Mesenchymal stem cell (in vitro differentiated cells and primary cell): ENCODE data around the gene ADPRHL1.

ENCODE experiments used
- DNase-seq: peaks from one replicate; pipeline ENCODE4 v3.0.0-alpha.2; 2013
- H2AFZ ChIP-seq: one replicate; pipeline ENCODE4 v1.6.1; 2013; ENCODE audit warnings: low read depth, mild to moderate bottlenecking, control low read depth, inconsistent platforms, low read length, moderate library complexity
- H2AK5ac ChIP-seq: 2 replicates; pipeline ENCODE4 v1.6.1; 2013; ENCODE audit warnings: low read length, moderate library complexity, mild to moderate bottlenecking, inconsistent platforms; ENCODE audit not compliant: severe bottlenecking
- H2BK120ac ChIP-seq: one replicate; pipeline ENCODE4 v1.6.1; 2013; ENCODE audit warnings: low read depth, mild to moderate bottlenecking, inconsistent platforms, low read length, moderate library complexity
- H2BK12ac ChIP-seq, 2 experiments: one replicate each; pipeline ENCODE4 v1.6.1; 2013; ENCODE audit warnings: inconsistent platforms in 2 of 2, low read length in 2 of 2, mild to moderate bottlenecking in 2 of 2, moderate library complexity in 2 of 2, control low read depth in 1 of 2
- H2BK15ac ChIP-seq: one replicate; pipeline ENCODE4 v1.6.1; 2013; ENCODE audit warnings: mild to moderate bottlenecking, low read depth, inconsistent platforms; ENCODE audit not compliant: poor library complexity, severe bottlenecking
- H2BK5ac ChIP-seq: 2 replicates; pipeline ENCODE4 v1.6.1; 2013; ENCODE audit warnings: low read depth, mild to moderate bottlenecking, low read length, control low read depth, inconsistent platforms; ENCODE audit not compliant: poor library complexity, severe bottlenecking
- H3K14ac ChIP-seq, 2 experiments: one replicate each; pipeline ENCODE4 v1.6.1; 2013; ENCODE audit warnings: inconsistent platforms in 2 of 2, low read length in 2 of 2, control low read depth in 1 of 2, mild to moderate bottlenecking in 1 of 2, moderate library complexity in 1 of 2
- H3K18ac ChIP-seq, 2 experiments: one replicate each; pipeline ENCODE4 v1.6.1; 2013; ENCODE audit warnings: inconsistent platforms in 2 of 2, low read length in 2 of 2, control low read depth in 1 of 2, low read depth in 1 of 2, mild to moderate bottlenecking in 1 of 2
- H3K23ac ChIP-seq, 2 experiments: one replicate each; pipeline ENCODE4 v1.6.1; 2013; ENCODE audit warnings: inconsistent platforms in 2 of 2, low read length in 2 of 2, mild to moderate bottlenecking in 2 of 2, moderate library complexity in 2 of 2, control low read depth in 1 of 2
- H3K27ac ChIP-seq: 2 replicates; pipeline ENCODE4 v1.5.1; 2013; ENCODE audit warnings: mild to moderate bottlenecking, moderate library complexity, low read length, control low read depth, inconsistent platforms; ENCODE audit not compliant: poor library complexity, severe bottlenecking
- H3K27me3 ChIP-seq, 2 experiments: 2 replicates each; pipeline versions ENCODE4 v1.6.1 to v1.7.0; 2013; ENCODE audit warnings: low read length in 2 of 2, mild to moderate bottlenecking in 2 of 2, moderate library complexity in 2 of 2, control low read depth in 1 of 2, inconsistent platforms in 1 of 2; ENCODE audit not compliant: control insufficient read depth in 1 of 2, insufficient read depth in 1 of 2
- H3K36me3 ChIP-seq, 2 experiments: 2 replicates each; pipeline versions ENCODE4 v1.6.1 to v1.7.0; 2013; ENCODE audit warnings: low read length in 2 of 2, control low read depth in 1 of 2, inconsistent platforms in 1 of 2, low read depth in 1 of 2, mild to moderate bottlenecking in 1 of 2; ENCODE audit not compliant: insufficient read depth in 2 of 2, control insufficient read depth in 1 of 2
- H3K4ac ChIP-seq, 2 experiments: one replicate each; pipeline ENCODE4 v1.6.1; 2013; ENCODE audit warnings: inconsistent platforms in 2 of 2, low read length in 2 of 2, mild to moderate bottlenecking in 2 of 2, moderate library complexity in 2 of 2, control low read depth in 1 of 2, low read depth in 1 of 2
- H3K4me1 ChIP-seq: 2 replicates; pipeline ENCODE4 v1.6.1; 2013; ENCODE audit warnings: low read depth, low read length, control low read depth; ENCODE audit not compliant: control insufficient read depth, insufficient read depth
- H3K4me2 ChIP-seq: 2 replicates; pipeline ENCODE4 v1.6.1; 2013; ENCODE audit warnings: low read length, mild to moderate bottlenecking, inconsistent platforms; ENCODE audit not compliant: poor library complexity, severe bottlenecking
- H3K4me3 ChIP-seq, 2 experiments: 2 replicates each; pipeline versions ENCODE4 v1.5.1 to v1.7.0; 2013; ENCODE audit warnings: low read length in 2 of 2, mild to moderate bottlenecking in 2 of 2, control low read depth in 1 of 2, low read depth in 1 of 2; ENCODE audit not compliant: insufficient read depth in 1 of 2
- H3K79me1 ChIP-seq: replicated peaks from 2 replicates; pipeline ENCODE4 v1.6.1; 2013; ENCODE audit warnings: mild to moderate bottlenecking, control low read depth, low read length, inconsistent platforms; ENCODE audit not compliant: poor library complexity, severe bottlenecking
- H3K9ac ChIP-seq: 2 replicates; pipeline ENCODE4 v1.7.0; 2013; ENCODE audit warnings: mild to moderate bottlenecking, low read length, moderate library complexity
- H3K9me3 ChIP-seq: 2 replicates; pipeline ENCODE4 v1.7.0; 2013; ENCODE audit warnings: mild to moderate bottlenecking, low read length; ENCODE audit not compliant: control insufficient read depth
- H4K8ac ChIP-seq: one replicate; pipeline ENCODE4 v1.6.1; 2013; ENCODE audit warnings: inconsistent platforms, mild to moderate bottlenecking, low read length, moderate library complexity
- H4K91ac ChIP-seq: one replicate; pipeline ENCODE4 v1.6.1; 2013; ENCODE audit warnings: mild to moderate bottlenecking, low read length, inconsistent platforms
- WGBS: methylation state at CpG from one replicate; pipeline ENCODE4 v1.1.7; 2013; ENCODE audit warnings: mixed read lengths; 5-methylcytosine and 5-hydroxymethylcytosine counted together

ADPRHL1 gene

GRCh38 chr13:113367020-113367560 is 86.2 kb downstream of the ADPRHL1 start:
- Histone ChIP-seq H3K4ac (no peak overlapping the region), H3K27me3 (peaks cover 0 to 22% of the 10 kb centered on the region in 2 experiments), H3K4me2 (no peak overlapping the region), H3K79me1 (no peaks in the 10 kb centered on the region), H2AK5ac (no peak overlapping the region), H2BK15ac (no peak overlapping the region), H3K27ac (no peak overlapping the region), H2BK120ac (no peak overlapping the region), H3K18ac (no peak overlapping the region), H2AFZ (no peak overlapping the region), H3K4me3 (no peak overlapping the region), H4K91ac (no peak overlapping the region), H3K9me3 (no peaks in the 10 kb centered on the region), H3K4me1 (peaks cover 9% of the 10 kb centered on the region), H4K8ac (no peak overlapping the region), H3K36me3 (no peaks in the 10 kb centered on the region), H2BK5ac (no peak overlapping the region), H2BK12ac (no peak overlapping the region), H3K23ac (no peak overlapping the region), H3K9ac (no peak overlapping the region), H3K14ac (no peak overlapping the region)
- 86% methylated on average over 12 of the region's 15 CpGs for WGBS
- no peak for DNase-seq

GRCh38 chr13:113365971-113366588 is 87.2 kb downstream of the ADPRHL1 start:
- H3K36me3 ChIP-seq, result no peaks in the 10 kb centered on the region
- H3K14ac ChIP-seq, result no peak overlapping the region
- no peak overlapping the region for H2AK5ac ChIP-seq
- no peak overlapping the region for H3K27ac ChIP-seq
- H3K79me1 ChIP-seq, result no peaks in the 10 kb centered on the region
- no peak overlapping the region for H4K8ac ChIP-seq
- H3K23ac ChIP-seq, result no peak overlapping the region
- no peak overlapping the region for H2BK15ac ChIP-seq
- no peak overlapping the region for H3K9ac ChIP-seq
- H3K4me2 ChIP-seq, result no peak overlapping the region
- H3K4ac ChIP-seq, result no peak overlapping the region
- no peak overlapping the region for H2BK12ac ChIP-seq
- H2BK120ac ChIP-seq, result no peak overlapping the region
- H4K91ac ChIP-seq, result no peak overlapping the region
- peaks cover 0 to 26% of the 10 kb centered on the region in 2 experiments for H3K27me3 ChIP-seq
- H3K18ac ChIP-seq, result peak overlapping the region in 1 of 2 experiments; percentile 21
- peaks cover 9% of the 10 kb centered on the region for H3K4me1 ChIP-seq
- no peaks in the 10 kb centered on the region for H3K9me3 ChIP-seq
- DNase-seq, result no peak
- H2AFZ ChIP-seq, result no peak overlapping the region
- H3K4me3 ChIP-seq, result no peak overlapping the region
- WGBS, result 87% methylated on average over 9 of the region's 9 CpGs
- H2BK5ac ChIP-seq, result no peak overlapping the region

GRCh38 chr13:113365583-113365970 is 87.7 kb downstream of the ADPRHL1 start:
- Histone ChIP-seq H4K8ac (no peak overlapping the region), H4K91ac (no peak overlapping the region), H2BK5ac (no peak overlapping the region), H3K4me3 (no peak overlapping the region), H3K23ac (no peak overlapping the region), H2AK5ac (no peak overlapping the region), H3K9ac (no peak overlapping the region), H3K4ac (no peak overlapping the region), H3K4me1 (peaks cover 9% of the 10 kb centered on the region), H3K36me3 (no peaks in the 10 kb centered on the region), H3K4me2 (no peak overlapping the region), H3K9me3 (no peaks in the 10 kb centered on the region), H3K27me3 (peaks cover 0 to 26% of the 10 kb centered on the region in 2 experiments), H2BK120ac (no peak overlapping the region), H3K27ac (no peak overlapping the region), H3K14ac (no peak overlapping the region), H2AFZ (no peak overlapping the region), H3K79me1 (no peaks in the 10 kb centered on the region), H2BK15ac (no peak overlapping the region), H3K18ac (peak overlapping the region in 1 of 2 experiments; percentile 21), H2BK12ac (no peak overlapping the region)
- no peak for DNase-seq
- WGBS, result 97% methylated on average over 22 of the region's 22 CpGs

- H3K79me1 ChIP-seq, result no peaks in the 10 kb centered on the region
- no peak overlapping the region for H3K4me2 ChIP-seq
- H2AFZ ChIP-seq, result no peak overlapping the region
- no peak overlapping the region for H4K91ac ChIP-seq
- H3K4ac ChIP-seq, result no peak overlapping the region
- peaks cover 0 to 29% of the 10 kb centered on the region in 2 experiments for H3K27me3 ChIP-seq
- DNase-seq, result no peak
- H3K9ac ChIP-seq, result peak overlapping the region; percentile 85
- H2AK5ac ChIP-seq, result no peak overlapping the region
- no peak overlapping the region for H2BK120ac ChIP-seq
- H3K9me3 ChIP-seq, result no peaks in the 10 kb centered on the region
- H3K4me3 ChIP-seq, result peak overlapping the region in 1 of 2 experiments; percentile 71
- H3K4me1 ChIP-seq, result peaks cover 9% of the 10 kb centered on the region
- H2BK5ac ChIP-seq, result no peak overlapping the region
- no peak overlapping the region for H2BK15ac ChIP-seq
- H3K14ac ChIP-seq, result no peak overlapping the region
- H4K8ac ChIP-seq, result no peak overlapping the region
- H3K18ac ChIP-seq, result no peak overlapping the region
- H3K36me3 ChIP-seq, result no peaks in the 10 kb centered on the region
- no peak overlapping the region for H3K23ac ChIP-seq
- no peak overlapping the region for H2BK12ac ChIP-seq
- 86% methylated on average over 37 of the region's 41 CpGs for WGBS
- H3K27ac ChIP-seq, result no peak overlapping the region
Measured at GRCh38 chr13:113364901-113365582, 88.2 kb downstream of the ADPRHL1 start.
